IMR-90 (cell line): ENCODE data around the gene SATL1. TPM values are rescaled to one million over a fixed set of nuclear protein-coding genes. Genes with fewer than 3 reads are reported as not detected.

Source experiments
- ATAC-seq: fragments of 200-7000 bp; cut with Tn5 transposase; 2 replicates; pipeline ENCODE4 v1.9.1; 2020; ENCODE audit warnings: low read depth, mild to moderate bottlenecking, moderate library complexity
- BruUV-seq: library from RNA; stranded (reverse); fragments of 400-500 nt; replicated peaks from 2 replicates; lab custom pipeline; 2021; lab: Mats Ljungman, UMichigan
- CTCF ChIA-PET: fragments of 300-600 bp; formaldehyde crosslinking; extraction: SDS; loops from one replicate; lab custom pipeline; 2021; ENCODE audit warnings: antibody characterized with exemption; lab: Yijun Ruan, JAX
- POLR2A ChIA-PET: fragments of 300-600 bp; sonication (Branson Sonifier 250); formaldehyde crosslinking; loops from one replicate; lab custom pipeline; 2022; ENCODE audit warnings: antibody characterized with exemption; ENCODE audit not compliant: unreplicated experiment; lab: Charles Lee
- DNase-seq: peaks from one replicate; pipeline ENCODE4 v3.0.0; 2013
- H2AFZ ChIP-seq: replicated peaks from 2 replicates; pipeline ENCODE3; 2013; ENCODE audit warnings: low read length, mild to moderate bottlenecking; ENCODE audit not compliant: poor library complexity
- H2AK5ac ChIP-seq: 2 replicates; pipeline ENCODE4 v1.6.1; 2013; ENCODE audit warnings: low read depth, low read length, inconsistent platforms
- H2AK9ac ChIP-seq: replicated peaks from 2 replicates; pipeline ENCODE3; 2013; ENCODE audit warnings: mild to moderate bottlenecking, low read depth, low read length, moderate library complexity; ENCODE audit not compliant: poor library complexity
- H2BK120ac ChIP-seq: 2 replicates; pipeline ENCODE4 v1.6.1; 2013; ENCODE audit warnings: low read depth, low read length, inconsistent platforms
- H2BK15ac ChIP-seq: 3 replicates; pipeline ENCODE4 v1.6.1; 2013; ENCODE audit warnings: low read depth, low read length, inconsistent platforms
- H2BK20ac ChIP-seq: 2 replicates; pipeline ENCODE4 v1.6.1; 2013; ENCODE audit warnings: low read depth, mild to moderate bottlenecking, inconsistent platforms, low read length, moderate library complexity
- H2BK5ac ChIP-seq: 2 replicates; pipeline ENCODE4 v1.6.1; 2013; ENCODE audit warnings: mild to moderate bottlenecking, low read depth, low read length, inconsistent platforms; ENCODE audit not compliant: poor library complexity, severe bottlenecking
- H3K14ac ChIP-seq: replicated peaks from 2 replicates; pipeline ENCODE4 v1.6.1; 2013; ENCODE audit warnings: low read depth, low read length, inconsistent platforms
- H3K18ac ChIP-seq: 2 replicates; pipeline ENCODE4 v1.6.1; 2013; ENCODE audit warnings: low read depth, low read length, control low read depth
- H3K23ac ChIP-seq: 2 replicates; pipeline ENCODE4 v1.6.1; 2013; ENCODE audit warnings: low read depth, low read length, inconsistent platforms
- H3K27ac ChIP-seq: 2 replicates; pipeline ENCODE4 v1.5.1; 2013; ENCODE audit warnings: mild to moderate bottlenecking, control low read depth, low read length; ENCODE audit not compliant: insufficient read depth
- H3K27me3 ChIP-seq: 2 replicates; pipeline ENCODE4 v1.6.1; 2013; ENCODE audit warnings: low read length; ENCODE audit not compliant: control insufficient read depth, insufficient read depth
- H3K36me3 ChIP-seq: 2 replicates; pipeline ENCODE4 v1.6.1; 2013; ENCODE audit warnings: low read length, mixed read lengths; ENCODE audit not compliant: control insufficient read depth, insufficient read depth
- H3K4ac ChIP-seq: 2 replicates; pipeline ENCODE4 v1.6.1; 2013; ENCODE audit warnings: low read depth, low read length, inconsistent platforms
- H3K4me1 ChIP-seq: 2 replicates; pipeline ENCODE4 v1.6.1; 2013; ENCODE audit warnings: low read length, mixed read lengths; ENCODE audit not compliant: control insufficient read depth, insufficient read depth
- H3K4me2 ChIP-seq: 2 replicates; pipeline ENCODE4 v1.6.1; 2013; ENCODE audit warnings: low read depth, mild to moderate bottlenecking, control low read depth, low read length, moderate library complexity
- H3K4me3 ChIP-seq: 2 replicates; pipeline ENCODE4 v1.5.1; 2013; ENCODE audit warnings: low read depth, mild to moderate bottlenecking, control low read depth, low read length, moderate library complexity; ENCODE audit not compliant: insufficient read depth
- H3K56ac ChIP-seq: 2 replicates; pipeline ENCODE4 v1.6.1; 2013; ENCODE audit warnings: low read length, inconsistent platforms; ENCODE audit not compliant: insufficient read depth; ENCODE audit errors: extremely low read depth
- H3K79me1 ChIP-seq, 2 experiments: 2 replicates each; pipeline ENCODE4 v1.6.1; 2013; ENCODE audit warnings: low read length in 2 of 2, inconsistent platforms in 1 of 2, low read depth in 1 of 2
- H3K9ac ChIP-seq: 2 replicates; pipeline ENCODE4 v1.6.1; 2013; ENCODE audit warnings: low read depth, low read length, control low read depth
- H3K9me1 ChIP-seq: 2 replicates; pipeline ENCODE4 v1.6.1; 2013; ENCODE audit warnings: low read length, inconsistent platforms; ENCODE audit not compliant: insufficient read depth
- H3K9me3 ChIP-seq: 2 replicates; pipeline ENCODE4 v1.6.1; 2013; ENCODE audit warnings: low read length; ENCODE audit not compliant: control insufficient read depth, insufficient read depth
- H4K20me1 ChIP-seq: 2 replicates; pipeline ENCODE4 v1.6.1; 2013; ENCODE audit warnings: low read length, inconsistent platforms; ENCODE audit not compliant: insufficient read depth
- H4K5ac ChIP-seq: 2 replicates; pipeline ENCODE4 v1.6.1; 2013; ENCODE audit warnings: mild to moderate bottlenecking, low read depth, low read length, control low read depth
- H4K8ac ChIP-seq, 2 experiments: 2 replicates each; pipeline ENCODE4 v1.6.1; 2013; ENCODE audit warnings: low read depth in 2 of 2, low read length in 2 of 2, control low read depth in 1 of 2, inconsistent platforms in 1 of 2
- H4K91ac ChIP-seq: 2 replicates; pipeline ENCODE4 v1.6.1; 2013; ENCODE audit warnings: low read depth, low read length, inconsistent platforms; ENCODE audit not compliant: insufficient read depth
- CEBPB ChIP-seq: IDR thresholded peaks from 2 replicates; pipeline ENCODE4 v1.6.1; 2012; ENCODE audit warnings: low read depth, low read length, improper control_type of control experiment
- CHD1 ChIP-seq: IDR thresholded peaks from 2 replicates; pipeline ENCODE4 v1.6.1; 2012; ENCODE audit warnings: low read depth, low read length, improper control_type of control experiment
- CTCF ChIP-seq: conservative IDR thresholded peaks from 2 replicates; pipeline ENCODE4 v1.5.1; 2012; ENCODE audit warnings: mild to moderate bottlenecking, low read depth, low read length, improper control_type of control experiment
- FOS ChIP-seq: fragments of 150-350 bp; IDR thresholded peaks from 2 replicates; pipeline ENCODE4 v1.6.1; 2016; ENCODE audit warnings: low read depth, low read length
- MAFK ChIP-seq: IDR thresholded peaks from 2 replicates; pipeline ENCODE4 v1.6.1; 2012; ENCODE audit warnings: low read depth, low read length, improper control_type of control experiment
- MXI1 ChIP-seq: IDR thresholded peaks from 2 replicates; pipeline ENCODE4 v1.6.1; 2012; ENCODE audit warnings: low read depth, mild to moderate bottlenecking, low read length, moderate library complexity, borderline replicate concordance
- USF2 ChIP-seq: fragments of 150-350 bp; IDR thresholded peaks from 2 replicates; pipeline ENCODE4 v1.6.1; 2017; ENCODE audit warnings: mild to moderate bottlenecking, antibody characterized with exemption, low read length, low read depth
- WGBS, 2 experiments: methylation state at CpG; one replicate each; pipeline versions ENCODE4 v1.1.5 to v1.1.7; 2013; ENCODE audit warnings: missing lambda C conversion rate in 2 of 2; ENCODE audit not compliant: insufficient read length in 1 of 2; ENCODE audit errors: extremely low coverage in 2 of 2; 5-methylcytosine and 5-hydroxymethylcytosine counted together
- dilution Hi-C: fragments of 300-500 bp; cut with HindIII; formaldehyde crosslinking; loops from one replicate; pipeline ENCODE4 v1.14.3; 2018; ENCODE audit warnings: low sequenced_read_pairs; ENCODE audit not compliant: unreplicated experiment
- in situ Hi-C: fragments of 300-500 bp; cut with MboI; formaldehyde crosslinking; loops from 3 replicates; pipeline ENCODE4 v1.14.3; 2019; ENCODE audit warnings: low sequenced_read_pairs, inconsistent platforms, mixed read lengths
- intact Hi-C: fragments of 100-400 bp; cut with micrococcal nuclease; formaldehyde crosslinking; loops from 2 replicates; pipeline ENCODE4 v1.10.0; 2022
- polyA plus RNA-seq, 3 experiments: library from polyadenylated mRNA; depleted of rRNA; stranded (reverse); fragments of >200 nt; gene quantifications; 2 replicates each; pipeline ENCODE4 v1.2.3, GENCODE V29; 2012; ENCODE audit warnings: low replicate concordance in 1 of 3
- total RNA-seq: library from RNA; depleted of rRNA; stranded (reverse); fragments of >200 nt; gene quantifications from 2 replicates; pipeline ENCODE4 v1.2.3, GENCODE V29; 2012

Gene SATL1
- total and polyA plus RNA-seq, 2 of the 4 experiments (the other 2 are of a cell fraction) = not detected

DNA sequence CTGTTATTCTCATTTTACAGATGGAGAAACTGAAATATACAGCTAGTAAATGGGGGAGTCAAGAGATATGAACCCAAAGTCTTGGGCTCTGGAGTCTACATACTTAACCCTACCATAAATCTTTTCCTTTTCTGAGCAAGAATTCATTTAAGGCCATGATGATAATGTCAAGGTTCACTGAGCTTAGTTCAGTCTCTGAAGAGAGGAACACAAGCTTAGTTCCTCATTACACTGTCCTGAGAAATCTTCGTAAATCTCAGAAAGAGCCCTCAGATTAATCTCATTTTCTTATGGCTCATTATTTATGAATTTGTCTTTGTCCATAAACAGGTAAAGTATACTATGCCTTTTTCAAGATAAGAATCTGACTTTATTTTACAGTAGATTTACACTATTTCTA, 104.2 kb downstream of the SATL1 start:
- Histone ChIP-seq H3K4me3 (no peak overlapping the region), H3K23ac (no peak overlapping the region), H3K36me3 (no peaks in the 10 kb centered on the region), H3K27me3 (no peaks in the 10 kb centered on the region), H2BK15ac (no peak overlapping the region), H3K9me1 (no peaks in the 10 kb centered on the region), H3K14ac (no peak overlapping the region), H3K4me2 (no peak overlapping the region), H3K4me1 (no peaks in the 10 kb centered on the region), H3K9me3 (no peaks in the 10 kb centered on the region), H3K9ac (no peak overlapping the region), H2AK9ac (no peak overlapping the region), H4K5ac (no peak overlapping the region), H2BK20ac (no peak overlapping the region), H3K56ac (no peak overlapping the region), H3K4ac (no peak overlapping the region), H4K20me1 (no peaks in the 10 kb centered on the region), H3K18ac (no peak overlapping the region), H3K27ac (no peak overlapping the region), H2BK120ac (no peak overlapping the region), H4K8ac (no peak overlapping the region), H2BK5ac (no peak overlapping the region), H4K91ac (no peak overlapping the region), H3K79me1 (no peaks in the 10 kb centered on the region), H2AK5ac (no peak overlapping the region), H2AFZ (no peak overlapping the region)
- TF ChIP-seq CTCF (no peak), CHD1 (no peak), MAFK (no peak), USF2 (no peak), MXI1 (no peak), CEBPB (no peak), FOS (no peak)
- no TSS peak for BruUV-seq
- no peak for ATAC-seq
- ChIA-PET CTCF (no interaction called here), POLR2A (no interaction called here)
- DNase-seq = no peak
- intact Hi-C loops (no loop called here), dilution Hi-C loops (no loop called here), in situ Hi-C loops (no loop called here)
- WGBS, 2 experiments = no CpG with 5 or more reads among the region's 1 CpG
